ENCODE results near the gene SLC43A1.

The SLC43A1 gene

GRCh38 chr11:57477507-57478189 lies 37.9 kb downstream of the SLC43A1 start:
- DNase-seq = no peak

GRCh38 chr11:57476757-57477506 lies 38.6 kb downstream of the SLC43A1 start:
- DNase-seq = no peak

GRCh38 chr11:57476047-57476756 lies 39.3 kb downstream of the SLC43A1 start:
- no peak for DNase-seq

- DNase-seq = no peak
Observed at GRCh38 chr11:57475671-57476046, 39.8 kb downstream of the SLC43A1 start.

- no peak for DNase-seq
Observed at GRCh38 chr11:57475191-57475590, 40.3 kb downstream of the SLC43A1 start.

- no peak for DNase-seq
Observed at GRCh38 chr11:57474803-57475115, 40.7 kb downstream of the SLC43A1 start.

- DNase-seq = no peak
Observed at GRCh38 chr11:57474017-57474802, 41.3 kb downstream of the SLC43A1 start.

- no peak for DNase-seq
Observed at GRCh38 chr11:57473285-57473841, 42.1 kb downstream of the SLC43A1 start.

GRCh38 chr11:57471496-57471895 lies 44.0 kb downstream of the SLC43A1 start:
- DNase-seq = no peak

GRCh38 chr11:57469268-57469667 lies 46.2 kb downstream of the SLC43A1 start:
- no peak for DNase-seq

GRCh38 chr11:57468276-57468675 lies 47.2 kb downstream of the SLC43A1 start:
- DNase-seq = no peak

GRCh38 chr11:57467508-57468157 lies 47.9 kb downstream of the SLC43A1 start:
- no peak for DNase-seq

GRCh38 chr11:57466680-57467079 lies 48.8 kb downstream of the SLC43A1 start:
- no peak for DNase-seq

- DNase-seq = no peak
Observed at GRCh38 chr11:57464539-57465181, 50.8 kb downstream of the SLC43A1 start.

GRCh38 chr11:57463671-57464538 lies 51.6 kb downstream of the SLC43A1 start:
- DNase-seq = no peak

- DNase-seq = no peak
Observed at GRCh38 chr11:57462597-57462996, 52.9 kb downstream of the SLC43A1 start.

GRCh38 chr11:57461841-57462489 lies 53.5 kb downstream of the SLC43A1 start:
- DNase-seq = no peak

- no peak for DNase-seq
Observed at GRCh38 chr11:57460758-57461749, 54.4 kb downstream of the SLC43A1 start.

Measured in KG1 (cell line).